GM12801 (cell line): ENCODE results near the gene SPOCK1.

Experiments
- TF ChIP-seq, protein P1 (sequence below): IDR thresholded peaks from one replicate; pipeline ENCODE4 v1.5.1; 2011; ENCODE audit warnings: control low read depth; ENCODE audit not compliant: insufficient read length; ENCODE audit errors: extremely low read depth

The SPOCK1 gene

DNA sequence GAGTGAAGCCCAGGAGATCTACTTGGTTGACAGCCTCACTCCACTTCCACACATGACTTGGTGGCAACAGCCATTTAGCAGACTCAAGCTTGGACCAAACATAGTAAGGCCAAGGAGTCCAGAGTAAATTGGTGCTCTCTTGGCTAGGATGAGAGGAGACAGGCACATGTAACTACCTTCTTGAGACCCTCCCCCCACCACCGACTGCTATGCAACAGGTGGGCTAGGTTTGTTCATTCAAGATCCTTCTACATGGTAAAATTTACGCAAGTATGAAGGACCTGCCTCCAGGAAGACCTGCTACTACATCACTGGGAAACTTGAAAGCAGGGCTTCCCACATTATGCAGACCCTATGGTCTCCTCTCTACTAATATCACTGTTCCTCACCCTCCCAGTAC lies 442.4 kb downstream of the SPOCK1 start:
- TF ChIP-seq, protein P1, sequence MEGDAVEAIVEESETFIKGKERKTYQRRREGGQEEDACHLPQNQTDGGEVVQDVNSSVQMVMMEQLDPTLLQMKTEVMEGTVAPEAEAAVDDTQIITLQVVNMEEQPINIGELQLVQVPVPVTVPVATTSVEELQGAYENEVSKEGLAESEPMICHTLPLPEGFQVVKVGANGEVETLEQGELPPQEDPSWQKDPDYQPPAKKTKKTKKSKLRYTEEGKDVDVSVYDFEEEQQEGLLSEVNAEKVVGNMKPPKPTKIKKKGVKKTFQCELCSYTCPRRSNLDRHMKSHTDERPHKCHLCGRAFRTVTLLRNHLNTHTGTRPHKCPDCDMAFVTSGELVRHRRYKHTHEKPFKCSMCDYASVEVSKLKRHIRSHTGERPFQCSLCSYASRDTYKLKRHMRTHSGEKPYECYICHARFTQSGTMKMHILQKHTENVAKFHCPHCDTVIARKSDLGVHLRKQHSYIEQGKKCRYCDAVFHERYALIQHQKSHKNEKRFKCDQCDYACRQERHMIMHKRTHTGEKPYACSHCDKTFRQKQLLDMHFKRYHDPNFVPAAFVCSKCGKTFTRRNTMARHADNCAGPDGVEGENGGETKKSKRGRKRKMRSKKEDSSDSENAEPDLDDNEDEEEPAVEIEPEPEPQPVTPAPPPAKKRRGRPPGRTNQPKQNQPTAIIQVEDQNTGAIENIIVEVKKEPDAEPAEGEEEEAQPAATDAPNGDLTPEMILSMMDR = no peak

DNA sequence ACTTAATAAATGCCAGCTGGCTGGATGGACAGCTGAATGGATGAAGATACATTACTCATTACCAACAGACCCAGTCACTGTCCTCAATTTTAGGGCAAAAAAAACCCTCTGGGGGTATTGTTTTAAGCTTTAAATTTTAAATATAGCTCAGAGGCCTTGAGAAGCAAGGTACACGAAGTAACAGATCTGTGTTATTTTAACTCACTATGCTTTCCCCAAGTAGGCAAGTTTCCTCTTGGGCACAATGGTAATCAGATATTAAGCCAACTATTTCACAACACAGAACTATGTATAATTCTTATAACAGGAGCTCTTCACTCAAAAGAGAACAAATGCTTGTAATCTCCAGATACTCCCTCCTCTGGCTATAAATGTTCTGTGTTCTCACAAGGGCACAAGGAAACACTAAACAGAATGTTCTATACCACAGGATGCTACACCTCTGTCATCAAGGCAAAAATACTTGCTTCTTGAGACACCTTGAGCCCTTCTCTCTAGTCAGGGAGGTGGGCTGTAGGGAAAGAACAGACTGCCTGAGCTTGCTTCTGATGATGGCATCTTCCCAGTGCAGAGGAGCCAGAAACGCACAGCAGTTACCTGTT lies 443.8 kb downstream of the SPOCK1 start:
- TF ChIP-seq, protein P1 = no peak

DNA sequence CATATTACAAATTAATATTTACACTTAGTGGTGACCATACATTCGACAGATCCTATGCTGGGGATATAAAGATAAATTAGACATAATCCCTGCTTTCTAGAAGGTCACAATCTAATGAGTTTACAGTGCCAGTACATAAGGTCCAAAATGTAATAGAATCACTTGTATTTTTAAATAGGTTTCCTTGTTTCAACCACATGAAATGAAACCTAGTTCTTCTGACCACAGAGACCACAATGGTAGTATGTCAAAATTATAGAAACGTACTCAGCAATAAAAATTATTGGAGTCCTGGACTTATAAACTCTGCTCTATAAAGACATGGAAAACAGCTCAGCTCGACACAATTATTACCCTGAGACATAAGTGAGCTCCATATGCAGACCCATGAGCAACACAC lies 444.3 kb downstream of the SPOCK1 start:
- TF ChIP-seq, protein P1 = no peak

DNA sequence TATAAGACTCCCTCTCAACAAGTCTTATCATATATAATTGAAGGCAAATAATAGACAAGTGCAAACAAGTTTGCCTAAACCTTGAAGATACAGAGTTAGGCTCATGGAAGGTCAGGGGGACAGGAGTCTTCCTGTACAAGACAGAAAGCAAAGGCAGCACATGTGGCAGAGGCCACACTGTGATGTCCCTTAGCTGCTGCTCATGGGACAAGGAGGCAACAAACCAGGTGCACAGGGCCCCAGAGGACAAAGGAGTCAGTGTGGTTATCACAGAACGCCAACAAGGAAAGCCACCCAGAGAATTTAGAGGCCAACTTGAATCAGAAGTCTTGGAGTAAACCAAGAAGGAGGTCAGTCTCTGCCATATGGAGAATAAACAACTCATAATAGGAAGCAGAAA lies 444.8 kb downstream of the SPOCK1 start:
- TF ChIP-seq, protein P1 = no peak

DNA sequence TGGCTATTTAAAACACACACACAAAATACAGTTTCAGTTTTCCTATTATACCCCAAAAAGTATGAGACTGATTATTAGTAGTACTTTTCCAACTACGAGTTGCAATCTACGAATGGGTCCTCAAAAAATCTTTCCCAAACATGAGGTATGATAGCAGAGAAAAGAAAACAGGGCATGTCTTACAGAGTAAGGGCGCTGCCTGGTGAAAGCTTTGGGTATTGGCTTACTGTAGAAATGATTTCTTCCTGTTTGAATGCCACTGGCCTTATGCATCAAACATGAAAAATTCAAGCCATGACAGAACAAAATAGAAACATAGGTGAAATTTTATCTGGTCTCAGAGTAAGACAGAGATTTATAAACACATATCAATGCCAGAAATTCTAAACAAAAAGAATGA lies 448.0 kb downstream of the SPOCK1 start:
- TF ChIP-seq, protein P1 = no peak

DNA sequence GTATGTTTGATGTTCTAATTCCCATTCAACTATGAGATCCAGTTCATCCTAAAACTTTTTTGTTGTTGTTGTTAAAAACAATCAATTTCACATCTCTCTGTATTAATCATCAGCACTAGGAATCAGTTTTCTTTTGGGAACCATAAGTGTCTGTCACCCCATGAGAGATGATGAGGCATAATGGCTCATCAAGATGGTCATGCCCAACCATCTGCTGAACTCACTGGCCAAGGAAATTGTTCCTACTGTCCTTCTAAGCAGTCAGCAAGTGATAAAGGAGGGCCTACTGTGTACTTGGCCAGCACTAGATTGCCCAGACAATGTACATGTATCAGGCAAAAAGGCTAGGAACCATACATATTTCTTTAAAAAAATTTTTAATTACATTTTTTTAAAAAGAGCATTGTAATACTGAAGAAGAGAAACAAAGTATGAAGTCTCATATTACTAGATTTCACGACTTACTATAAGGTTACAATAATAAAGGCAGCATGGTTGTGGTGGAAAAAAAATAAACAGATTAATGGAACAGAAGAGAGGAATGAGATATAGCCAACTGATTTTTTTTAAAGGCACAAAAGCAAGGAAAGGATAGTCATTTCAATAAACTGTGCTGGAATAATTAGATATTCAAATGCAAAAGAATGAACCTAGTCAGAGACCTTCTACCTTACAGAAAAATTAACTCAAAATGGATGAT lies 458.3 kb downstream of the SPOCK1 start:
- TF ChIP-seq, protein P1 = no peak

DNA sequence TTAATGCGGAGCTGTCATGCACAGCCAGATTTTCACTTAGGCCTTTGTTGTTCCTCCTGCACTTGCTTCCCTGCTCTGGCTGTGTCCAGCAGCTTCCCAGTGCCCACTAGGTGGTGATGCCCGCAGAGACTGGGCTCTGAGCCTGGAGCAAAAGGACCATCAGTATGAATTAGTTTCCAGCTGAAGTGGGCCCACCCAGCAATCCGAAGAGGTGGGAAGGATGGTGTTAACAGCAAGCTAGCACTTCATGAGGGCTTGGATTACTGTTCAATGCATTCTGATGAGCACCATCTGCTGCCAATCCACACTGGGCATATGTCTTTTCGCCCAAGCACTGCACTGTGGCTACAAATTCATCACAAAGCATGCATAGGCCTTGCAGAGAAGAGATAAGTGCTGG lies 459.1 kb downstream of the SPOCK1 start:
- TF ChIP-seq, protein P1 = no peak
